Keratinocyte (primary cell): ENCODE data around the gene CNTNAP2. TPM values are rescaled to one million over a fixed set of nuclear protein-coding genes. Genes with fewer than 3 reads are reported as not detected.

Experiments
- DNase-seq: peaks from one replicate; pipeline ENCODE4 v3.0.0-alpha.2; 2011; ENCODE audit warnings: low read depth, missing footprints, low spot score
- FAIRE-seq: peaks from 2 replicates; lab custom pipeline; 2011; peaks lifted over from hg19 to GRCh38; lab: Jason Lieb, UNC
- H2AFZ ChIP-seq: 2 replicates; pipeline ENCODE4 v1.6.0; 2012; ENCODE audit warnings: low read length, control low read depth, inconsistent platforms; ENCODE audit not compliant: control insufficient read depth
- H3K27ac ChIP-seq: 2 replicates; pipeline ENCODE4 v1.5.1; 2011; ENCODE audit warnings: low read length; ENCODE audit not compliant: control insufficient read depth, insufficient read depth
- H3K27me3 ChIP-seq: 3 replicates; pipeline ENCODE4 v1.6.0; 2011; ENCODE audit warnings: low read length; ENCODE audit not compliant: control insufficient read depth, insufficient read depth; ENCODE audit errors: extremely low read depth
- H3K36me3 ChIP-seq, 2 experiments: 2 replicates in 1 of 2; 3 replicates in 1 of 2; pipeline ENCODE4 v1.5.1; 2011; ENCODE audit warnings: low read length in 2 of 2, mild to moderate bottlenecking in 1 of 2; ENCODE audit not compliant: control insufficient read depth in 2 of 2, insufficient read depth in 2 of 2; ENCODE audit errors: extremely low read depth in 1 of 2
- H3K4me1 ChIP-seq: 3 replicates; pipeline ENCODE4 v1.5.1; 2011; ENCODE audit warnings: low read length; ENCODE audit not compliant: control insufficient read depth, insufficient read depth; ENCODE audit errors: extremely low read depth
- H3K4me2 ChIP-seq: 3 replicates; pipeline ENCODE4 v1.6.0; 2011; ENCODE audit warnings: low read depth, low read length; ENCODE audit not compliant: control insufficient read depth, insufficient read depth; ENCODE audit errors: extremely low read depth
- H3K4me3 ChIP-seq, 3 experiments: fragments of 200-600 bp in 1 of 3; sonication (generic) in 1 of 3; 2 replicates in 2 of 3; 3 replicates in 1 of 3; pipeline ENCODE4 v1.5.1; 2011 to 2016; ENCODE audit warnings: low read length in 3 of 3, mild to moderate bottlenecking in 3 of 3, control low read depth in 2 of 3, inconsistent platforms in 1 of 3, low read depth in 1 of 3, mixed read lengths in 1 of 3, mixed run types in 1 of 3, moderate library complexity in 1 of 3; ENCODE audit not compliant: control insufficient read depth in 2 of 3, insufficient read depth in 2 of 3; ENCODE audit errors: extremely low read depth in 1 of 3
- H3K79me2 ChIP-seq: 2 replicates; pipeline ENCODE4 v1.6.0; 2012; ENCODE audit warnings: low read length; ENCODE audit not compliant: control insufficient read depth, insufficient read depth
- H3K9ac ChIP-seq: 3 replicates; pipeline ENCODE4 v1.6.0; 2011; ENCODE audit warnings: low read length; ENCODE audit not compliant: control insufficient read depth, insufficient read depth; ENCODE audit errors: extremely low read depth
- H3K9me1 ChIP-seq: 3 replicates; pipeline ENCODE4 v1.6.0; 2011; ENCODE audit warnings: low read length; ENCODE audit not compliant: control insufficient read depth, insufficient read depth; ENCODE audit errors: extremely low read depth
- H3K9me3 ChIP-seq: 2 replicates; pipeline ENCODE4 v1.5.1; 2012; ENCODE audit warnings: low read depth, low read length; ENCODE audit not compliant: control insufficient read depth
- H4K20me1 ChIP-seq: 3 replicates; pipeline ENCODE4 v1.6.0; 2011; ENCODE audit warnings: low read length; ENCODE audit not compliant: control insufficient read depth, insufficient read depth; ENCODE audit errors: extremely low read depth
- CTCF ChIP-seq, 3 experiments: IDR thresholded peaks in 1 of 3; conservative IDR thresholded peaks in 1 of 3; optimal IDR thresholded peaks in 1 of 3; 2 replicates in 2 of 3; 3 replicates in 1 of 3; pipeline versions ENCODE3 to v1.5.1; 2011; ENCODE audit warnings: low read length in 3 of 3, mild to moderate bottlenecking in 3 of 3, moderate library complexity in 2 of 3, control low read depth in 1 of 3, inconsistent platforms in 1 of 3; ENCODE audit not compliant: insufficient read depth in 2 of 3; ENCODE audit errors: extremely low read depth in 1 of 3
- EZH2 ChIP-seq: IDR thresholded peaks from one replicate; pipeline ENCODE4 v1.6.1; 2012; ENCODE audit warnings: inconsistent platforms, mild to moderate bottlenecking, low read length, moderate library complexity
- dilution Hi-C: fragments of 300-500 bp; cut with MboI; formaldehyde crosslinking; loops from one replicate; pipeline ENCODE4 v1.7.0; 2020; ENCODE audit warnings: low sequenced_read_pairs; ENCODE audit not compliant: extremely low pct_ligation_motif_present
- polyA plus RNA-seq, 5 experiments: library from polyadenylated mRNA; depleted of rRNA in 3 of 5; stranded (reverse) in 3 of 5; stranded (forward) in 1 of 5; unstranded in 1 of 5; fragments of >200 nt; gene quantifications; 1 replicate in 1 of 5; 2 replicates in 3 of 5; 3 replicates in 1 of 5; pipeline versions ENCODE4 v1.2.1 to v1.2.3, GENCODE V29; 2011 to 2012; ENCODE audit warnings: missing spikeins in 2 of 5, low read depth in 1 of 5, low replicate concordance in 1 of 5

The CNTNAP2 gene
- polyA plus RNA-seq, 1 donor (not counting 4 experiments of a cell fraction or from before 2014, with no cell fraction given) = 1.4 TPM

GRCh38 chr7:146702898-146703297, 586.3 kb downstream of the CNTNAP2 start:
- H3K4me1 ChIP-seq = no peaks in the 10 kb centered on the region
- H3K36me3 ChIP-seq = no peaks in the 10 kb centered on the region
- DNase-seq = no peak
- no peaks in the 10 kb centered on the region for H3K79me2 ChIP-seq
- dilution Hi-C loops = no loop called here
- FAIRE-seq = no peak
- H3K9me1 ChIP-seq = no peaks in the 10 kb centered on the region
- H3K9me3 ChIP-seq = no peaks in the 10 kb centered on the region
- H3K9ac ChIP-seq = no peak overlapping the region
- no peak overlapping the region for H3K4me2 ChIP-seq
- no peak overlapping the region for H2AFZ ChIP-seq
- no peak overlapping the region for H3K4me3 ChIP-seq
- no peaks in the 10 kb centered on the region for H3K27me3 ChIP-seq
- no peaks in the 10 kb centered on the region for H4K20me1 ChIP-seq
- H3K27ac ChIP-seq = no peak overlapping the region
- no peak for TF ChIP-seq CTCF (optimal IDR thresholded peaks at IDR 0.05 in 1 of 3, IDR thresholded peaks at IDR 0.05 in 1 of 3, conservative IDR thresholded peaks at IDR 0.05 in 1 of 3; ENCODE audit: extremely low read depth in 1 of 3, insufficient read depth in 2 of 3, low read length in 3 of 3)
- TF ChIP-seq EZH2 = no peak

- dilution Hi-C loops = no loop called here
- no peak for TF ChIP-seq EZH2
- TF ChIP-seq CTCF (optimal IDR thresholded peaks at IDR 0.05 in 1 of 3, IDR thresholded peaks at IDR 0.05 in 1 of 3, conservative IDR thresholded peaks at IDR 0.05 in 1 of 3; ENCODE audit: extremely low read depth in 1 of 3, insufficient read depth in 2 of 3, low read length in 3 of 3) = no peak
- Histone ChIP-seq H4K20me1 (no peaks in the 10 kb centered on the region), H3K4me1 (no peaks in the 10 kb centered on the region), H3K9me1 (no peaks in the 10 kb centered on the region), H3K27me3 (no peaks in the 10 kb centered on the region), H3K9me3 (no peaks in the 10 kb centered on the region), H3K79me2 (no peaks in the 10 kb centered on the region), H3K4me2 (no peak overlapping the region), H3K27ac (no peak overlapping the region), H3K4me3 (no peak overlapping the region), H3K9ac (no peak overlapping the region), H3K36me3 (no peaks in the 10 kb centered on the region), H2AFZ (no peak overlapping the region)
- no peak for DNase-seq
- no peak for FAIRE-seq
These were observed 592.9 kb downstream of the CNTNAP2 start for GRCh38 chr7:146709451-146710027.
